K562 (cell line): ENCODE measurements around the gene KLF2. TPM values are rescaled to one million over a fixed set of nuclear protein-coding genes. Genes with fewer than 3 reads are reported as not detected.
A peak's percentile ranks its signal among the peaks of the same experiment; 100 is the strongest.

Source experiments
- CCNT2 ChIP-seq: IDR thresholded peaks from 2 replicates; pipeline ENCODE4 v1.6.1; 2011; ENCODE audit warnings: borderline replicate concordance, low read depth, mild to moderate bottlenecking, moderate library complexity, mixed read lengths, low read length; ENCODE audit not compliant: insufficient read length; ENCODE audit errors: extremely low read depth
- ETV6 ChIP-seq, 3 experiments: fragments of 150-350 bp in 1 of 3; sonication (generic) in 1 of 3; formaldehyde crosslinking in 1 of 3; IDR thresholded peaks; 2 replicates each; pipeline versions ENCODE4 v1.6.1 to v1.8.0; 2014 to 2022; ENCODE audit warnings: borderline replicate concordance in 2 of 3, low read depth in 2 of 3, antibody characterized with exemption in 1 of 3, low read length in 1 of 3, mild to moderate bottlenecking in 1 of 3, missing genetic modification reagents in 1 of 3
- FIP1L1 ChIP-seq: fragments of 200-400 bp; formaldehyde crosslinking; IDR thresholded peaks from 2 replicates; pipeline ENCODE4 v1.6.1; 2018; ENCODE audit warnings: mild to moderate bottlenecking, low read depth, low read length; ENCODE audit not compliant: poor library complexity, severe bottlenecking
- GABPB1 ChIP-seq: sonication (generic); formaldehyde crosslinking; IDR thresholded peaks from 2 replicates; pipeline ENCODE4 v1.8.0; 2022; ENCODE audit warnings: mild to moderate bottlenecking, missing genetic modification reagents
- HMGN3 ChIP-seq: IDR thresholded peaks from 2 replicates; pipeline ENCODE4 v1.6.1; 2011; ENCODE audit warnings: borderline replicate concordance, low read depth, mild to moderate bottlenecking, mixed read lengths, low read length; ENCODE audit not compliant: insufficient read length; ENCODE audit errors: extremely low read depth
- PCBP1 ChIP-seq: fragments of 200-400 bp; formaldehyde crosslinking; IDR thresholded peaks from 2 replicates; pipeline ENCODE4 v1.6.1; 2018; ENCODE audit warnings: mild to moderate bottlenecking, low read depth, low read length; ENCODE audit not compliant: poor library complexity, severe bottlenecking
- POLR2AphosphoS2 ChIP-seq: IDR thresholded peaks from 2 replicates; pipeline ENCODE4 v1.6.1; 2012; ENCODE audit warnings: low read length, improper control_type of control experiment
- PPARD ChIP-seq: fragments of 250-450 bp; sonication (Bioruptor Pico); IDR thresholded peaks from 2 replicates; pipeline ENCODE4 v1.8.0; 2022; ENCODE audit warnings: inconsistent platforms, mild to moderate bottlenecking, moderate library complexity
- TAF9B ChIP-seq: fragments of 450-650 bp; IDR thresholded peaks from 2 replicates; pipeline ENCODE4 v1.6.1; 2018; ENCODE audit warnings: mild to moderate bottlenecking; ENCODE audit not compliant: partially characterized antibody
- TCFL5 ChIP-seq: fragments of 250-450 bp; sonication (Bioruptor Pico); conservative IDR thresholded peaks from 2 replicates; pipeline ENCODE4 v1.6.1; 2021; ENCODE audit warnings: mild to moderate bottlenecking, moderate library complexity, matching md5 sums
- TGIF2 ChIP-seq: sonication (generic); formaldehyde crosslinking; IDR thresholded peaks from 2 replicates; pipeline ENCODE4 v1.8.1; 2022; ENCODE audit warnings: mild to moderate bottlenecking, missing genetic modification reagents, moderate library complexity
- ZNF318 ChIP-seq, 2 experiments: fragments of 450-650 bp; IDR thresholded peaks; 2 replicates each; pipeline ENCODE4 v1.6.1; 2016; ENCODE audit warnings: mild to moderate bottlenecking in 2 of 2, borderline replicate concordance in 1 of 2, low read depth in 1 of 2, moderate library complexity in 1 of 2
- ZNF512 ChIP-seq: IDR thresholded peaks from 2 replicates; pipeline ENCODE4 v1.6.1; 2016; ENCODE audit warnings: missing genetic modification characterization, missing compliant biosample characterization
- ZNF57 ChIP-seq: fragments of 450-650 bp; formaldehyde crosslinking; IDR thresholded peaks from 2 replicates; pipeline ENCODE4 v1.4.0; 2020; ENCODE audit warnings: mild to moderate bottlenecking, moderate library complexity
- ZNF644 ChIP-seq: fragments of 200-800 bp; sonication (Bioruptor generic); IDR thresholded peaks from 2 replicates; pipeline ENCODE4 v1.6.1; 2016; ENCODE audit warnings: low read depth, missing genetic modification characterization, missing compliant biosample characterization
- ZNF668 ChIP-seq: fragments of 250-450 bp; sonication (Bioruptor Pico); IDR thresholded peaks from 2 replicates; pipeline ENCODE4 v1.8.0; 2022; ENCODE audit warnings: mild to moderate bottlenecking, inconsistent platforms
- polyA plus RNA-seq, 8 experiments: library from polyadenylated mRNA; depleted of rRNA in 4 of 8; stranded (reverse) in 5 of 8; unstranded in 3 of 8; fragments of >200 nt; fragmentation: Nextera tagmentation in 2 of 8; fragmentation: Illumina TruSeq in 1 of 8; extraction: Ambion mirVana in 2 of 8; extraction: Trizol in 1 of 8; gene quantifications; 2 replicates each; pipeline versions ENCODE4 v1.2.1 to v1.2.3, GENCODE V29; 2011 to 2014; ENCODE audit warnings: inconsistent platforms in 1 of 8, missing spikeins in 1 of 8
- total RNA-seq, 7 experiments: library from RNA; depleted of rRNA in 6 of 7; stranded (reverse); fragments of >200 nt in 6 of 7; fragmentation: Illumina TruSeq in 2 of 7; extraction: Trizol in 2 of 7; gene quantifications; 2 replicates each; pipeline versions ENCODE4 v1.2.1 to v1.2.3, GENCODE V29; 2011 to 2021; ENCODE audit warnings: low replicate concordance in 1 of 7

The KLF2 gene
- total and polyA plus RNA-seq, 9 of the 15 experiments (the other 6 are each of a cell fraction or from before 2014, with no cell fraction given): 0.07 to 0.71 TPM; not detected in 7

GRCh38 chr19:16324384-16325160 is at the start of gene KLF2 (continued):
- TF ChIP-seq ZNF318 (IDR thresholded peaks at IDR 0.05; ENCODE audit: borderline replicate concordance in 1 of 2, low read depth in 1 of 2): no peak
- no peak for TF ChIP-seq ZNF668 (CRISPR knock-in tag)
- TF ChIP-seq TGIF2 (CRISPR knock-in tag): no peak
- no peak for TF ChIP-seq ZNF512
- TF ChIP-seq TAF9B: no peak
- TF ChIP-seq PCBP1: no peak
- peak; percentile 57 for TF ChIP-seq HMGN3
- TF ChIP-seq ETV6 (IDR thresholded peaks at IDR 0.05; ENCODE audit: borderline replicate concordance in 1 of 2, low read depth in 2 of 2, low read length in 1 of 2): no peak
- no peak for TF ChIP-seq ETV6 (CRISPR knock-in tag; IDR thresholded peaks at IDR 0.05; ENCODE audit: borderline replicate concordance)
- no peak for TF ChIP-seq TCFL5 (CRISPR knock-in tag)
- TF ChIP-seq ZNF644: no peak
- no peak for TF ChIP-seq PPARD (CRISPR knock-in tag)
- TF ChIP-seq CCNT2: peak; percentile 57
- TF ChIP-seq POLR2AphosphoS2: no peak
- TF ChIP-seq FIP1L1: no peak
- TF ChIP-seq GABPB1: 0 out of 2 replicates have a peak, but pooled peaks have one; percentile 40
- TF ChIP-seq ZNF57 (CRISPR knock-in tag): no peak
